ENCODE results near the gene ELF1. TPM values are rescaled to one million over a fixed set of nuclear protein-coding genes. Genes with fewer than 3 reads are reported as not detected.

The ELF1 gene
- total RNA-seq, 2 experiments from 2014 or later = 70.8 to 71.2 TPM

DNA sequence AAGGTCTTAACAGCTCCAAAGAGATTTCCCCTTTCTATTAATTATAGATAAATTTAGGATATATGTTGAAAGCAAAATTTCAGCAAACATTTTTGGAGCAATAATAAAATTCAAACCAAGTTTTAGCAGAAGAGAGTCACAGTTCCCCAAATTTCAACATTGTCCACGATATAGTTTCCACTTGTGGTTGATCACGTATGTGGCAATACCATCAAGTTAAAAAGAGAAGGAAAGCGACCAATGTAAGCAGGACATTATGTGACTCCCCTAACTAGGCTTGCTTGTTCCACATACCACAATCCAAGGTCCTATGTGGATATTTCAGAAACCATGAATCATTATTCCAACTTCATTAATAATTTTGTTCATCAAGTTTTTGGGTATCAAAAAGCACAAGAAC, 52.8 kb downstream of the ELF1 start:
- ChIA-PET CTCF (interaction anchor here (1.4 kb wide), 1 partner anchor 256 kb away, joined by 3 read pairs; no protein-coding TSS in a partner anchor), POLR2A (no interaction called here)
- no peak overlapping the region for H3K4me3 Mint-ChIP-seq
- intact Hi-C loops (cut with micrococcal nuclease) = no loop called here
- no peaks in the 10 kb centered on the region for H3K9me3 Mint-ChIP-seq
- H3K36me3 Mint-ChIP-seq = no peaks in the 10 kb centered on the region
- H3K27ac Mint-ChIP-seq = peak overlapping the region; percentile 69
- no peak for DNase-seq
- H3K27me3 Mint-ChIP-seq = no peaks in the 10 kb centered on the region
- peaks cover 92% of the 10 kb centered on the region for H3K4me1 Mint-ChIP-seq (ENCODE audit: low read depth)

DNA sequence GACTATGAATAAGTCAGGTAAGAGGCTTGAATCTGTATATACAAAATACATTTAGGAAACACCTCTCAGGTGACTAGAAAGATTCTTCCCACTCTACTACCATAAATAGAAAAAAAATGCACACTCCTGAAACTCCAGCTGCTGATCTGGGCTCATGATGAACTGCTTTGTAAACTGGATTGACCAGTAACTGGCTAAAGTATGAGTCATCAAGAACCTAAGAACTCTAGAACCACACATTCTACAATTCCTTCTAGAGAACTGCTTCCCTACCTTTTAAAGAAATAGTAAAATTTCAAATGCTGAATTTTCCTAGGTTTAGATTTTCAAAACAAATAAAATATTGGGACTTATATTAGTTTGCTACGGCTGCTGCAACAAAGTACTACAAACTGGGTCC, 55.2 kb downstream of the ELF1 start:
- Mint-ChIP-seq H3K27ac (peak overlapping the region; percentile 61), H3K27me3 (no peaks in the 10 kb centered on the region), H3K9me3 (no peaks in the 10 kb centered on the region), H3K36me3 (peaks cover 1% of the 10 kb centered on the region), H3K4me1 (ENCODE audit: low read depth) (peaks cover 78% of the 10 kb centered on the region), H3K4me3 (no peak overlapping the region)
- ChIA-PET CTCF (interaction anchor here (1.1 to 1.3 kb wide), 2 partner anchors 9 to 43 kb away, joined by 3 to 4 read pairs; no protein-coding TSS in a partner anchor), POLR2A (interaction anchor here (0.8 kb wide), 1 partner anchor 40 kb away, joined by 3 read pairs; no protein-coding TSS in a partner anchor)
- no peak for DNase-seq
- intact Hi-C loops (cut with micrococcal nuclease) = no loop called here

DNA sequence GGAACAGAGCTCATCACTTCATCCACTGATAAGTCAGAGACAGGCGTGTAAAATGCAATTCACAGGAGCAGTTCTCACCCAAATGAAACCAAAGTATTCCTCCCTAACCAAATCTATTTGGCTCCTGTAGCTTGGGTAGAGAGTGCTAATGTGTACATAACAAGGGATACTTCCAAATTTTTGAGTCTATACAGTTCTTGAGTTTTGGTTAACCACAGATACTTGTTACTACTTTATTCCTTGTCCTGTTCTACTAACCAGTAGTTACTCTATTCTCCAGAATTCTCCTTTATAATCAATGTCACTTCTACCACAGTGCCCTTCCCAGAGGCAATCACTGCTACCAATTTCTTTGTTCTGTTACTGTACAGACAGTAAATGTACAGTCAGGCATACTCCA, 57.3 kb downstream of the ELF1 start:
- peaks cover 75% of the 10 kb centered on the region for H3K4me1 Mint-ChIP-seq (ENCODE audit: low read depth)
- H3K9me3 Mint-ChIP-seq = no peaks in the 10 kb centered on the region
- H3K4me3 Mint-ChIP-seq = no peak overlapping the region
- intact Hi-C loops (cut with micrococcal nuclease) = no loop called here
- H3K27ac Mint-ChIP-seq = peak overlapping the region; percentile 71
- no peak for DNase-seq
- H3K27me3 Mint-ChIP-seq = no peaks in the 10 kb centered on the region
- POLR2A ChIA-PET = no interaction called here
- CTCF ChIA-PET = interaction anchor here (1.2 to 1.9 kb wide), 4 partner anchors 11 to 92 kb away, joined by 4 to 10 read pairs (median 6); no protein-coding TSS in a partner anchor
- peaks cover 18% of the 10 kb centered on the region for H3K36me3 Mint-ChIP-seq

DNA sequence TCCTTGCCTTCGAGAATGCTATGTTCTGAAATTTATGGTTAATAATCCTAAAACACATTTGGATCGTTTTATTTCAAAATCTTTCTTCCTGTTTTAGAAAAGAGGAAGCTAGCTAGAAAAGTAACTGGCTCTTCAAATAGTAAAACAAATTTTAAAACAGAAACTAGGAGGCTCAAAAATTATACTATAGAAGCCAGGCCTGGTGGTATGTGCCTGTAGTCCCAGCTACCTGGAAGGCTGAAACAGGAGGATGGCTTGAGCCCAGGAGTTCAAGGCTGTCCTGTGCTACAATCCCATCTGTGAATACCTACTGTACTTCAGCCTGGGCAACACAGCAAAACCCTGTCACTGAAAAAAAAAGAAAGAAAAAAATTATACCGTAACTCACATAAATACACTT, 57.9 kb downstream of the ELF1 start:
- DNase-seq = no peak
- Mint-ChIP-seq H3K9me3 (no peaks in the 10 kb centered on the region), H3K36me3 (peaks cover 22% of the 10 kb centered on the region), H3K4me1 (ENCODE audit: low read depth) (peaks cover 69% of the 10 kb centered on the region), H3K4me3 (no peak overlapping the region), H3K27ac (peak overlapping the region; percentile 71), H3K27me3 (no peaks in the 10 kb centered on the region)
- intact Hi-C loops (cut with micrococcal nuclease) = no loop called here
- POLR2A ChIA-PET = no interaction called here
- CTCF ChIA-PET = interaction anchor here (0.6 to 1.9 kb wide), 5 partner anchors 11 to 669 kb away, joined by 3 to 10 read pairs (median 4); no protein-coding TSS in a partner anchor

DNA sequence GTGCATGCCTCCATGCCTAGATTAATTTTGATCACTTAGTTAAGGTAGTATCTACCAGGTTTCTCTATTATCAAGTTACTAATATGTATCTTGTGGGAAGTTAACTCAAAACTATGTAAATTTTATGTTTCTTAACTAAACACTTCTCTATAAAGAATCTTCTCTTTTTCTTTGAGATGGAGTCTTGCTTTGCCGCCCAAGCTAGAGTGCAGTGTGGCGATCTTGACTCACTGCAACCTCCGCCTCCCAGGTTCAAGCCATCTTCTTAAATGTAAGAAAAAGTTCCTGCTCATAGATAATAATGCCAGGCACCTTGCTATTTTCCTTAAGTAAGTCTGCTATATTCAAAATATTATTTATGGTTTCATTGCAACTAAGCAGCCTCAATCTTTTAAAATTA, 58.4 kb downstream of the ELF1 start:
- Mint-ChIP-seq H3K9me3 (no peaks in the 10 kb centered on the region), H3K27ac (no peak overlapping the region), H3K4me3 (no peak overlapping the region), H3K4me1 (ENCODE audit: low read depth) (peaks cover 65% of the 10 kb centered on the region), H3K27me3 (no peaks in the 10 kb centered on the region), H3K36me3 (peaks cover 24% of the 10 kb centered on the region)
- intact Hi-C loops (cut with micrococcal nuclease) = no loop called here
- DNase-seq = no peak
- ChIA-PET CTCF (interaction anchor here (1.7 to 1.9 kb wide), 2 partner anchors 12 to 93 kb away, joined by 4 to 8 read pairs; no protein-coding TSS in a partner anchor), POLR2A (no interaction called here)

DNA sequence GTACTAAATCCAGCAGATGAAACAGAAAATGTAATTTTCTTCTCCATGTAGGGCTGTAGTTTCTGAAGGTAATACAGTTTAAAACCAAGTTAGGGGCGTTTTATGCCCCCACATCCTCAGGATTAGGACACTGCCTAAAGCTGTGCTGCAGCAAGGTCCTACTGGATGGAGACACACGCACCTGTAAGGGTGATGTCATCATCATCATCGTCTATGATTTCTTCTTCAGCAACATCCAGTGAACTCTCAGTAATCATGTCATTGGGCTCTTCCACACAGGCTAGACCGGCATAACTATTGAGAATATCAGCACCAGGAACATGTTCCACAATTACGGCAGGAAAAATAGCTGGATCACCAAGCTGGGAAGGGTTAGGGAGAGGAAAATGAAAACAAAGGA, 60.5 kb downstream of the ELF1 start:
- no peak overlapping the region for H3K27ac Mint-ChIP-seq
- ChIA-PET CTCF (no interaction called here), POLR2A (no interaction called here)
- intact Hi-C loops (cut with micrococcal nuclease) = no loop called here
- H3K4me3 Mint-ChIP-seq = no peak overlapping the region
- H3K9me3 Mint-ChIP-seq = no peaks in the 10 kb centered on the region
- no peaks in the 10 kb centered on the region for H3K27me3 Mint-ChIP-seq
- H3K4me1 Mint-ChIP-seq (ENCODE audit: low read depth) = peaks cover 49% of the 10 kb centered on the region
- H3K36me3 Mint-ChIP-seq = peaks cover 29% of the 10 kb centered on the region
- no peak for DNase-seq

DNA sequence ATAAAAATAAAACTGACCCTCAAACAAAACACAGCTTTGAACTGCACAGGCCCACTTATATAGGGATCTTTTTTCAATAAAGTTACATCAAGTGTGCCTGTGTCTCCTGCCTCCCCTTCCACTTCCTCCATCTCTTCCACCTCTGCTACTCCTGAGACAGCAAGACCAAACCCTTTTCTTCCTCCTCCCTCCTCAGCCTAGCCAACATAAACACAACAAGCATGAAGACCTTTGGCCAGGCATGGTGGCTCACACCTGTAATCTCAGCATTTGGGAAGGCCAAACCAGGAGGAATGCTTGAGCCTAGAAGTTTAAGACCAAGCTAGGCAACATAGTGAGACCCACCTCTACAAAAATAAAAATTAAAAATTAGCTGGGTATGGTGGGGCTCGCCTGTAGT, 72.6 kb downstream of the ELF1 start:
- peaks cover 19% of the 10 kb centered on the region for H3K4me1 Mint-ChIP-seq (ENCODE audit: low read depth)
- peak overlapping the region; percentile 24 for H3K27ac Mint-ChIP-seq
- H3K9me3 Mint-ChIP-seq = no peaks in the 10 kb centered on the region
- H3K36me3 Mint-ChIP-seq = peaks cover 45% of the 10 kb centered on the region
- intact Hi-C loops (cut with micrococcal nuclease) = no loop called here
- H3K27me3 Mint-ChIP-seq = no peaks in the 10 kb centered on the region
- DNase-seq = no peak
- POLR2A ChIA-PET = no interaction called here
- CTCF ChIA-PET = no interaction called here
- no peak overlapping the region for H3K4me3 Mint-ChIP-seq

DNA sequence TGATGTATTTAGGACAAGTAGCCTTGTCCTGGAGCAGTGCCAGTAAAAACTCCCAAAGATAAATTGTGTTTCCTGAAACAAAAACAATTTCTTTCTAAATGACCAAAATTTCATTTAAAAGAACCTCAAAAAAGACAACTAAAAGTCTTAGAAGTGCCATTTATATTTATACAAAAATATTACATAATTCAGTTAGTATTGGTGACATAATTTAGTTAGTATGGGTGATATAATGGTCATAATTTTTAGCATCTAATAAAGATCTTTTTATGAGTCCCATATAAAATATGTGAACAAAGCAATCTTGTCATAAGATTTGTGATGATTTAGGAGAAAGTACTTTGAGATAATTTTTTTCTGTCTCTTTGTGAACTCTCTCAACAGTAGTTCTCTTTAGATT, 76.0 kb downstream of the ELF1 start:
- H3K27ac Mint-ChIP-seq = no peak overlapping the region
- POLR2A ChIA-PET = no interaction called here
- no peak overlapping the region for H3K4me3 Mint-ChIP-seq
- H3K36me3 Mint-ChIP-seq = peaks cover 45% of the 10 kb centered on the region
- peaks cover 34% of the 10 kb centered on the region for H3K4me1 Mint-ChIP-seq (ENCODE audit: low read depth)
- intact Hi-C loops (cut with micrococcal nuclease) = no loop called here
- H3K9me3 Mint-ChIP-seq = no peaks in the 10 kb centered on the region
- DNase-seq = no peak
- no peaks in the 10 kb centered on the region for H3K27me3 Mint-ChIP-seq
- CTCF ChIA-PET = interaction anchor here (1.5 kb wide), 1 partner anchor 117 kb away, joined by 4 read pairs; no protein-coding TSS in a partner anchor

DNA sequence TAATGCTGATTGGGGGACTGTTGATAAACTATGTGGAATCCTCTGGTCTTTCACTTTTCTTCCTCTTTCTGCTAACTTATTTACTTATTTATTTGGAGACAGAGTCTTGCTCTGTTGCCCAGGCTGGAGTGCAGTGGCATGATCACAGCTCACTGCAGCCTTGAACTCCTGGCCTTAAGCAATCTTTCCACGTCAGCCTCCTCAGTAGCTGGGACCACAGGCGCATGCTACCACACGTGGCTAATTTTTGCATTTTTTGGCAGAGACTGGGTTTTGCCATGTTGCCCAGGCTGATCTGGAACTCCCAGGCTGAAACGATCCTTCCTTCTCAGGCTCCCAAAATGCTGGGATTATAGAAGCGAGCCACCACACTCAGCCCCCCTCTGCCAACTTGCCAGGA, 77.5 kb downstream of the ELF1 start:
- POLR2A ChIA-PET = no interaction called here

DNA sequence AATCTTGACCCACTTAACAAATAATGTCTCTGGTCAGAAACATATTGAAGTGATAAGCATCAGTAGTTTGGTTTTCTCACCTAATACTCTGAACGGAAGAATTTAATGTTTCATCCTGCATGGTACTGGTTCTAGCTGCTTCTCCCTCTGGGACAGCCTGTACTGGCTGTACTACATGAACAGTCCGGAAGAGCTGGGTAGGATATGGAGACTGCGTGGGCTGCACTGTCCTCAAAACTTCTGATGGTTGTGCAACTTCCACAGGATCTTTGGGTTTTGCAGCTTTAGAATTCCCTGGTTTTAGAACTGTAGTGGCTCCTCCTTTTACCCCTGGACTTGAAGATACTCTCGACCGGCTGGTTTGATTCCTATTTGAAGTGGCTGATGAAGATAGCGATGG, 78.3 kb downstream of the ELF1 start:
- Mint-ChIP-seq H3K9me3 (no peaks in the 10 kb centered on the region), H3K4me3 (no peak overlapping the region), H3K27me3 (no peaks in the 10 kb centered on the region), H3K36me3 (peaks cover 37% of the 10 kb centered on the region), H3K4me1 (ENCODE audit: low read depth) (peaks cover 30% of the 10 kb centered on the region), H3K27ac (peak overlapping the region; percentile 14)
- intact Hi-C loops (cut with micrococcal nuclease) = no loop called here
- DNase-seq = no peak
- POLR2A ChIA-PET = no interaction called here
- CTCF ChIA-PET = interaction anchor here (1.3 kb wide), 1 partner anchor 34 kb away, joined by 3 read pairs; no protein-coding TSS in a partner anchor

More for the DNA sequence above, 77.5 kb downstream of the ELF1 start:
- H3K27ac Mint-ChIP-seq = peak overlapping the region; percentile 46
- H3K4me3 Mint-ChIP-seq = no peak overlapping the region
- intact Hi-C loops (cut with micrococcal nuclease) = no loop called here
- peaks cover 40% of the 10 kb centered on the region for H3K36me3 Mint-ChIP-seq
- peaks cover 33% of the 10 kb centered on the region for H3K4me1 Mint-ChIP-seq (ENCODE audit: low read depth)
- H3K27me3 Mint-ChIP-seq = no peaks in the 10 kb centered on the region
- no peaks in the 10 kb centered on the region for H3K9me3 Mint-ChIP-seq
- CTCF ChIA-PET = interaction anchor here (1.3 kb wide), 1 partner anchor 33 kb away, joined by 3 read pairs; no protein-coding TSS in a partner anchor
- no peak for DNase-seq

DNA sequence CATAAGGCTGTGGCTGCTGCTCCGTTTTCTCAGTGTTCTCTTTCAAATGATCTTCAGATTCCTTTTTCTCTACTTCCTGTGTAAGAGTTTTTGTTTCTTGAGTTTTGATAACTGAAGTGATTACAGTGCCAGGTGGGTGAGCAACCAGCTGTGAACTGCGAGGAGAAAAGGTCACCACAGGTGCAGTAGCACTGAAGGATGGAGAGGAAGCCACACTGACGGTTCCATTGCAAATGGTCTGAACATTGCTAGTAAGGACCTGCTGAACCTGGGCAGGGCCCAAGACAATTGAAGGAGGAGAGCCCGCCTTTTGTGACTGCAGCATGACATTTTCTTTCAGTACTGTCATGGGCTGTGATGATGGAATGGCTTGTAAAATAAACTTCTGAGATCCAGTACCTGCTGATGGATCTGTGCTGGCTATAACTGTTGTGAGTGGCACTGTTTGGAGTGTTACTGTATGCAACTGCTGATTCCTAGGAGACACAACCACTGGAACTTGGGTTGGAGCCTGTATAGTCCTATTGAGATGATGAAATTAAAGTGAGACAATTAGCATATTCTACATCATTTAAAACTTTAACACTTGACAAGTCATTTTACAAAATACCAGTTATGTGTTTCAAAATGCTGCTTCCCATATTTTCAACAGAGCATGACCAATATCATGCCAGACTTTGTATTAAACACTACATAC, 85.5 kb downstream of the ELF1 start:
- H3K36me3 Mint-ChIP-seq = peaks cover 26% of the 10 kb centered on the region
- peaks cover 25% of the 10 kb centered on the region for H3K4me1 Mint-ChIP-seq (ENCODE audit: low read depth)
- H3K9me3 Mint-ChIP-seq = no peaks in the 10 kb centered on the region
- CTCF ChIA-PET = interaction anchor here (0.6 kb wide), 1 partner anchor 137 kb away, joined by 3 read pairs; no protein-coding TSS in a partner anchor
- no peak overlapping the region for H3K4me3 Mint-ChIP-seq
- intact Hi-C loops (cut with micrococcal nuclease) = no loop called here
- H3K27ac Mint-ChIP-seq = peak overlapping the region; percentile 82
- H3K27me3 Mint-ChIP-seq = no peaks in the 10 kb centered on the region
- POLR2A ChIA-PET = interaction anchor here (1.5 kb wide), 1 partner anchor 13 kb away, joined by 4 read pairs; no protein-coding TSS in a partner anchor
- peak; percentile 16 for DNase-seq

DNA sequence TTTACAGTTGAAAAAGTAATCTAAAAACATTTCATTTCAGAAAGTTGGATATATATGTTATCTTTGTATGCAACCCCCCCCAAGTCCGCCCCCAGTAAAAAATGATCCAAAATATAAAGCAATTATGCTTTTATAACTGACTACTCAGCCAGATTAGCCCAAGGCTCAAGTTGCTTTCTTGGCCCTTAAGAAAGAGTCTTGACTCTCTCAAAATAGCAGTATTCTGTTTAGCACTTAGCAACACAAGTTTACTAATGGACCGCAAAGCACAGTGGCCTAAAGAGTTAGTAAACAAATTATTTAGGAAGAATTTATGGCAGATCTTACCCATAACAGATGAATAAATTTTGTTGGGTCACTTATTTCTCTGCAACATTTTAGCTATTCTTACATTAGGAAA, 86.9 kb downstream of the ELF1 start:
- Mint-ChIP-seq H3K9me3 (no peaks in the 10 kb centered on the region), H3K27ac (no peak overlapping the region), H3K36me3 (peaks cover 26% of the 10 kb centered on the region), H3K4me3 (no peak overlapping the region), H3K27me3 (no peaks in the 10 kb centered on the region), H3K4me1 (ENCODE audit: low read depth) (peaks cover 23% of the 10 kb centered on the region)
- ChIA-PET POLR2A (no interaction called here), CTCF (interaction anchor here (1.0 kb wide), 1 partner anchor 10 kb away, joined by 4 read pairs; no protein-coding TSS in a partner anchor)
- intact Hi-C loops (cut with micrococcal nuclease) = no loop called here
- no peak for DNase-seq

DNA sequence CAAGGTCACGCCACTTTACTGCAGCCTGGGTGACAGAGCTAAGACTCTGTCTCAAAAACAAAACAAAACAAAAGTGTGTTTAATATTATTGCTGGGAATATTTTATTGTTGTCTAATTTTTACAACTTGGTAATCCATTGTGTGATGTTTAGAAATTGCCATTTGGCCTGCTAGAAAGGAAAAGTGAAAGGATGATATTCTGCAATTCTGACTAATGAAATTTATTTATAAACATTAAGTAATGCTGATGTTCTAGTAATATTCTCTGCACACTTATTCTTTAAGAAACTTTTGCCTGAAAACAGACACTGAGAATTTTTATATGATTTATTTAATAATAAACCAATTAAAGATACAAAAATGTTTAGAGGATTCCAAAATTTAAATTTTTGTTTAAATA, 87.4 kb downstream of the ELF1 start:
- Mint-ChIP-seq H3K4me3 (no peak overlapping the region), H3K4me1 (ENCODE audit: low read depth) (peaks cover 21% of the 10 kb centered on the region), H3K36me3 (peaks cover 23% of the 10 kb centered on the region), H3K27ac (peak overlapping the region; percentile 18), H3K27me3 (no peaks in the 10 kb centered on the region), H3K9me3 (no peaks in the 10 kb centered on the region)
- intact Hi-C loops (cut with micrococcal nuclease) = no loop called here
- ChIA-PET CTCF (no interaction called here), POLR2A (no interaction called here)
- DNase-seq = no peak
